CD4-positive, alpha-beta T cell treated with Interferon gamma for 1 hour (primary cell): ENCODE measurements around the gene THBS2.
"Not testable (repeated sequence)": the region's sequence is repeated elsewhere in the genome, so short reads cannot be mapped to it uniquely, and the experiment has no call there.

Source experiments
- DNase-seq: peaks from one replicate; pipeline ENCODE4 v3.0.0-alpha.2; 2020

THBS2 gene

GRCh38 chr6:169205176-169206160, 48.2 kb downstream of the THBS2 start:
- no peak for DNase-seq

DNA sequence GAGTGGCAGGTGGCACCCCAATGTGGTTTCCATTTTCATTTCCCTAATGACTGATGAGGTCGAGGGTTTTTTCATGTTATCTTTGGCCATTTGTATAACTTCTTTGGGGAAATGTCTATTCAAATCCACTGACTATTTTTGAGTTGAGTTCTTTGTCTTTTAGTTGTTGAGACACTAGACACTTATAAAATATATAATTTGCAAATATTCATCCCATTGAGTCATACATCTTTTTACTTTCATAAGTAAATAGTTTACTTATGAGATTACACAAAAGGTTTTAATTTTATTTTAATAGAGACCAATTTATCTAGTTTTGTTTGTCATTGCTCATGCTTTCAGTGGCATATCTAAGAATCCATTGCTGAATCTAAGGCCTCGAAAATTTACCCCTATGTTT, 49.5 kb downstream of the THBS2 start:
- no peak for DNase-seq

- no peak for DNase-seq
Measured at GRCh38 chr6:169201985-169202384, 51.7 kb downstream of the THBS2 start.

DNA sequence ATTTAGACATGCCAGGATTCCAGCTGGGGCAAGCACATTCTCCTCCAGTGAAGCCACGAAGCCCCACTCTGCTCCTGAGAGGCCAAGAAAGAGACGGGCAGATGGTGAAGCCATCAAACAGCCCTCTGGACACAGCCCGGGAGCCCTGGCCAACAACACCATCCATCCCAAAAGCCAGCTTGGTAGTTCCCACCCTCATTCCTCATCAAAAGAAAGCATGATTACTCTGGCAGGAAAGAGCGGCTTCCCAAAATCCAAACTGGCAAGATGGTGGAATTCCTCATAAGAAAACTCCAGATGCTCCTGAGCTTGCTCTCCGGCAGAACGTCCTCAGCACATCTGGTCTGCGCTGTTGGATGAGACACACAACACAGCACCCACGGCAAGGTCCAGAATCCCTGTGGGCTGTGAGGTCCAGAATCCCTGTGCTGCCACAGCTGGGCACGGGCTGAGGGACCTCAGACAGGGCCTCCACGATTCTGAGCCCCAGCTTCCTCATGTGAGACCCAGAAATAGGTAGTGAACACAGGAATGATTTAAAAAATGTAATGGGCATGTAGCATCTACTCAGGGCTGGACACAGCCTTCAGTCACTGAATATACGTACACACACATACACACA, 52.6 kb downstream of the THBS2 start:
- no peak for DNase-seq

DNA sequence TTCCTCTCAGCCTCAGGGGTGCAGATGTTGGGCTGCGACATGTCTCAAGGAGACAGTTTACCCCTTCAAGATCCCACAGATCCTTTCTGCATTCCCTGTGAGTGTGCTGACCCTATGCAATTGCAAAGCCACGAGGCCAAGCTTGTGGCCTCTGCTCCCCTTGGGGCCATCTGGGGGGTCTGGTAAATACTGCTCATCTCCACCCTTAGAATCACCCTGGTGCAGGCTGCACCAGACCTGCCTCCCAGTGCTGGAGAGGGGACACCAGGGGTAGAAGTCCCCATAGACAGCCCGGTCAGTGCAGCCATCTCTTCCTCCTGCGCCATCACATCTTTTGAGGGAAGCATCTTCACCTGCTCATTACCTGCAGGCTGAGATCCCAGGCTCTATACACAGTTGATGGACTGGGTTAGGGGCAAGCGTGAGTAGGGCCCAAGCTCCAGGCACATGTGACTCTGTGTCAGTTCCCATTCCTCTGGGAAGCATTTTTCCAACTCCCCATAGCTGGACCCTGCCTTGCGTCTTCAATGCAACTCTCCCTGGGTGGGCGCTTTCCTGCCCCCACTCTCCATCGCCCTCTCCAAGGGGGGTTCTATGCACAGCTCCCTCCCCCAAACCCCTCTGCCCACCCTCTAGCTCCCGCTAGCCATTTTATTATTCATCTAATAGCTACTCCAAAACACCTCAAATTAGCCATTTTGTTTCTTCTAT, 53.9 kb downstream of the THBS2 start:
- no peak for DNase-seq

DNA sequence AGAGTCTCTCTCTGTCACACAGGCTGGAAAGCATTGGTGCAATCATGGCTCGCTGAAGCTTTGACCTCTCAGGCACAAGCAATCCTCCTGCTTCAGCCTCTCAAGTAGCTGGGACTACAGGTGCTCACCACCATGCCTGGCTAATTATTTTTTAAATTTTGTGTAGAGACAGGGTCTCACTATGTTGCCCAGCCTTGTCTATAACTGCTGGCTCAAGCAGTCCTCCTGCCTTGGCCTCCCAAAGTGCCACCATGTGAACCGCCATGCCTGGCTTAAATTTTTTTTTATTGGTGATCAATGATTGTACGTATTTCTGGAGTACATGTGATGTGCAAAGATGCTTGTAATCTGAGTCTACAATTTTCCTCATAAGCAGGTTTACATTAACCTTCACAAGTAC, 54.8 kb downstream of the THBS2 start:
- no peak for DNase-seq

- not testable (repeated sequence) for DNase-seq
Measured at GRCh38 chr6:169197929-169198328, 55.7 kb downstream of the THBS2 start.

GRCh38 chr6:169196279-169196678, 57.4 kb downstream of the THBS2 start:
- not testable (repeated sequence) for DNase-seq

DNA sequence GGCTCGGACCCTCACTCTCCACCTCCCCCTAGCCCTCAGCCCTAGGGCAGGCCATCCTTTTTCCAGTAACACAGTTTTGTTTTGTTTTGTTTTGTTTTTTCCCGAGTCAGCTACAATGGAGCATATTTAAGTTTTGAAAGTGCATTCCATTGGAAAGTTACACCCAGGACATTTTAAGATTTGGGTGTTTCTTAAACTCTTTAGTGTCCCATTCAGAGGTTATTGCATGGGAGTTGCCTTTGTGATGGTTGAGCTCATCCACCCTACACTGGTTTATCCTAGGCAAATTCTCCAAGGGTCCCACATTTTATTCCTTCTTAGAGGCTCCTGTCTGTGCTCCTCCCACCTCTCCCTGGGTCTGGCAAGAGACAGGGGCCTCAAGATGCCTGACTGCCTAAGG, 58.9 kb downstream of the THBS2 start:
- DNase-seq = no peak

GRCh38 chr6:169190970-169191369, 62.7 kb downstream of the THBS2 start:
- no peak for DNase-seq

DNA sequence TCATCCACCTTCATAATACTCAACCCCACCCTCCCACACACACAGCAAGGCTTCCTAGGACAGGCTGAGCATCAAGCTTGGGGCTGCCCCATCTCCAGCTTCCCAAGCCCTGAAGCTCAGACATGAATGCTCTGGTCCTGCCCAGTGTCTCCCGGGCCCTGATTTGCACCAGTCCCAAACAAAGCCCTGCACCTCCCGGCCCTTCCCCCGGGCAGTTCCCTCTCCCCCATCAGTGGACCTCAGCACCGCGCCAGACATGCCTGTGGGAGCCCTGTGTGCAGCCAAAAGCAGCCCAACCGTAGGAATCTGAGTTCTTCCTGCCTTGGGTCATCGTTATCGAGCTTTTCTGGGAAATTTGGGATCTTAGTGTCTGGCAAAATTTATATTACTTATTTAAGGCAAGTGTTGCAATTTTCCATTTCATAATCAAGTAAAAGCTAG, 63.5 kb downstream of the THBS2 start:
- no peak for DNase-seq

GRCh38 chr6:169189686-169190085, 64.0 kb downstream of the THBS2 start:
- no peak for DNase-seq

- DNase-seq = no peak
Measured at GRCh38 chr6:169189182-169189581, 64.5 kb downstream of the THBS2 start.

DNA sequence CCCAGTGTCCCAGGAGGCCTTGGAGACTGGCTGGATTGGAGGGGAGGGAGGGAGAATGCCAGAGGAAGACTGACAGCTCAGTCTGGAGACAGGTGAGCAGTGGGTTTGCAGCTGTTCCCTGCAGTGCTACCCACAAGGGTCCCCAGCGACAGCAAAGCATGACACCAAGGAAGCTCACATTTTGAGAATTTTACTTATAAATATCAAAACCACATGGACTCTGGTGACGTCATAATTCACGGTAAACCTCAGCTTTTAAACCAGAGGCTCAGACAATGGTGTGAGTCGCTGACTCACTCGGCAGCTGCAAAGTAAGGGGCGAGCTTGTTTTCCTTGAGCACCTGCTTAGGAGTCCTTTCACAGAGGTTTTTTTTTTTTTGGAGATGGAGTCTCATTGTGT, 65.2 kb downstream of the THBS2 start:
- DNase-seq = no peak

- DNase-seq = no peak
Measured at GRCh38 chr6:169188051-169188470, 65.6 kb downstream of the THBS2 start.

GRCh38 chr6:169186496-169187169, 67.0 kb downstream of the THBS2 start:
- no peak for DNase-seq

GRCh38 chr6:169185692-169186485, 67.8 kb downstream of the THBS2 start:
- DNase-seq = no peak

DNA sequence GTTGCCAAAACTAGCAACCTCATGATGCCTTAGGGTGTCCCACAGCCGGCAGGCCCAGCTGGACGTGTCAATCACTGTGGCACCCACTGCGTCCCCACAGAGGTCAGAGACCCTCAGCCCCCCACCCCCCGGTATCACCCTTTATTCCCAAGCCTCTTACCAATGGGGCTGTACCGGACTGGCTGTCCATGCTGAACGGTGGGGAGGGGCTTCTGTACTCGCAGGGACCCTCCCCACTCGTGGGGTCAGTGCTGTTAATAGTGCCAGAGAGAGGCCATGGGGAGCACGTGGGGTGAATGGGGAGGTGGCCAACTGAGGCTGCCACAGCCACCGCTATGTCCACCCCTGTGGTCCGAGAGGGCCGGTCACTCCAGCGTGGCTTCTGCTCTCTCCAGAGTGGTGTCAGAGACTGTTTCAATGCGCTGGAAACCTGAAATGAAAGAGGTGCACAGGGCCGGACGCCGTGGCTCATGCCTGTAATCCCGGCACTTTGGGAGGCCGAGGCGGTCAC, 68.6 kb downstream of the THBS2 start:
- DNase-seq = no peak

- no peak for DNase-seq
Measured at GRCh38 chr6:169184419-169184818, 69.2 kb downstream of the THBS2 start.

- DNase-seq = no peak
Measured at GRCh38 chr6:169183233-169183632, 70.4 kb downstream of the THBS2 start.

- DNase-seq = not testable (repeated sequence)
Measured at GRCh38 chr6:169179831-169180230, 73.8 kb downstream of the THBS2 start.
